GM08714 (cell line): ENCODE measurements around the gene MAP3K14.
A peak's percentile ranks its signal among the peaks of the same experiment; 100 is the strongest.

Experiments used
- H3K4me3 ChIP-seq: fragments of 200-500 bp; sonication (Bioruptor generic); 2 replicates; pipeline ENCODE4 v1.5.1; 2014; ENCODE audit warnings: mild to moderate bottlenecking, low read length, inconsistent platforms
- ZNF274 ChIP-seq: IDR thresholded peaks from 2 replicates; pipeline ENCODE4 v1.6.1; 2012; ENCODE audit warnings: mild to moderate bottlenecking, low read depth, low read length

MAP3K14 gene

DNA sequence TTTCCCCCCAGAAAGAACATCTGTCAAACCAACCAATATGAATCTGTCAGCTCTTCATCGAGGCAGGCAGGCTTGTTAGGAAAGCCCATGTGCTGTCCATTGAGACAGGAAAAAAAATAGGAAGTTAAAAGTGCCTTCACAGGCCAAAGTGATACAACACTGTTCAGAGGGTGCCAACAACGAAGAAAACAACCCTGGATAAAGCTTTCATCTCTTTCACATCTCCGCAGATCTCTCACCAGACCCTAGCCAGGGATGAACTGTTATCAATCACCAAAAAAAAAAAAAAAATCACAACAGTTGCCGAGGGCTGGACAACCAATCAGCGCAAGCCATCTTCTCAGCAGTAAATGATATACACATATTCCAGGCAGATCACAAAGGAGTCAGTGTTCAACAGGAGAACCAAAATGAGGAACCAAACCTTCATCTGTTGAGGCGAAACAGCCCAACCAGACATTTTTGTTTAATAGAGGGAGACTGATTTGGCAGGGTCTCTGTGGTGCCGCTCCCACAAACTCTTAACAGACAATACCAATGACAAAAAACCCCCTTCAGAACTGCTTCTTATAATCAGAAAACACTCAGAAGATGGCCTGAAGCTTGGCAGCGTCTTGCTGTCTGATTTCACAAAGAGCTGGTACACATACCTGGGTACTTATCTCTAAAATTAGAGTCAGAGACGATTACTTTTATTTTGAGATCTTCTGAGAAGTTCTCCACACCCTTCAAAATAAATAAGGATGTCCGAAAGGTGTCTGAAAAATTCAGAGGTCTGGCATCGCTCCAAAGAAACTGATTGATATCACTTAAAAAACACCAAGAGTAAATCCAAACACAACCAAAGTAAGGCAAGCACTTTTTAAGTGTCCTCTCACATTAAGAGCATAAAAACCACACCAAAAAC, 1.8 kb downstream of the MAP3K14 start:
- H3K4me3 ChIP-seq: peak overlapping the region; percentile 71
- TF ChIP-seq ZNF274: no peak

DNA sequence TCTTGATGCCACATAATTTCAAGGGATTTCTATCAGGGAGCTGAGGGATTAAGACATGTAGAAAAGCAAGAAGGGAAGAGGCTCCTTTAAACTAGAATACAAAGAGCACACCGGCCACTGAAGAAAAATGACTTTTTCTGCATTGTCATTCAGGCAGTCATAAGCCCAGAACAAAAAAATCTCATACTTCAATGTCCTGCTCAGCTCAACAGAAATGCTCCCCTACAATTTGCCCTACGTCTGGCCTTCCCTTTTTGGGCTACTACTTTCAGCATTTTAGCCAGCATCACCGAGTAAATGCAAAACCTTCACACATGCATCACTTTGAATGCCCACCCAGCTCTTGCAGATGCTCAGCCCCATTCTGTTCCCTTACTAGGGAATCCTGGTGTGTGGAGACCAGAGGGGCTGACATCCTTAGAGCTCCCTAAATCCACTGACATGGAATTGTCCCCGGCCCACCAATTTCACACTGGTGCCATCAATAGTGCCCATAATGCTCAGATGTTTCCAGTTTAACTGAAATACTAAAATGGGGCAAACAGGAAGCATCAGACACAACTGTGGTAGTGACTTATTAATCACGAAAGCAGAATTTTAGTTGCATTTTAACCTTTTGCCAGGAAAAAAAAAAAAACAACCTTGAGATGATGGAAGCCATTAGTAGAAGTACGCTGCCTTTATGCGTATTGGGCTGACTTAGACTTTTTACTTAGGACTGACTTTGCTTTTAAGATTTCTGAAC, 2.7 kb downstream of the MAP3K14 start:
- TF ChIP-seq ZNF274: no peak
- peak overlapping the region; percentile 71 for H3K4me3 ChIP-seq

DNA sequence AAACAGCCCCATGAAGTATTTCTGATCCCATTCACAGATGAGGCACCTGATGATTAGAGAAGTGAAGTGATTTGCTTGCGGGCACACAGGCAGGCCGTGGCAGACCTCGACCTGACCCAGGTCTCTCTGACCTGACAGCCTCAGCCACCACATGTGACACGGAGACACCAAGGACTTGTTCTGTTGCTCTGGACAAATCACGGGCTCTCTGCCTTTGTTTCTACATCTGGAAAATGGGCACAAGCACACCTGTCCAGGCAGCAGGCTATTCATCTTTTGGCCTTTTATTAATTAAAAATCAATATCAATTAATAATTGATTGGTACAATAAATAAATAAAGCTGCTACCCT, 3.4 kb downstream of the MAP3K14 start:
- H3K4me3 ChIP-seq: peak overlapping the region; percentile 44; the same call in 1 of the 2 replicates
- TF ChIP-seq ZNF274: no peak

DNA sequence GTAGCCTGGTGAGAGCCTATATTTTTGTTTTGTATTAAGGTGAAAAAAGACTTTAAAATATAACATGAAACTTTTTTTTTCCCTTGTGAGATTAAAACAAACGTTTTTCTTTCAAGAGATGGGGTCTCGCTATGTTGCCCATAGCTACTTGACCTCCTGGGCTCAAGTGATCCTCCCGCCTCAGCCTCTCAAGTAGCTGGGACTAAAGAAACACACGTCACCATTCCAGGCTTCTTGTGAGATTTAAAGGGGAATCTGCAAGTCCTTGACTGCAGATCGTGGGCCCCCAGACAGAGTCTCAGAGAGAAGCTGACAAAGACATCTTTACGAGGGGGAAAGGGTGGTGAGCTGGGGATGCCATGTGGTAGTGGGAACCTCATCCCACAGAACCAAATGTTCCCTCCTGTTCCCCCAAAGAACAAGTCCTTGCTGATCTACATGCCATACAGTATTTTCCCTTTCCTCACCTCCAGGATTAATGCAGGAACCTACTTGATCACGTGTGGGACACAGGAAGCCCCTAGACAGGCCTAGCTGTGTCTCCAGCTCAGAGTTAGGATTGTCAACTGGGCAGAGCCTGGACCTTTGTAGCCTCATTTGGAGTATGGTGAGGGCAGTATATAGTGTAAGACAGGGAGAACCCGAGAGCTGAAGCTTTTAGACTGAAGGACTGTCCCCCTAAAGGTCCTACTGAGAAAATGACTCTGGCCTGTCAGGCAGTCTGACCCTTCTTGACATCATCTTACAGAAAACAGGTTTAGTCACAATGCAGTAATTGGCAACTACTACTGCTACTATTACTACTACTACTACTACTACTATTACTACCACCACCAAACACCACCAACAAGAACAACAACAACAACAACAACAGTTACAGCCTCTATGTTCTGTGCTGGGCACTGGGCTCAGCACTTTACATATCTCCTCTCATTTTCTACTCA, 4.1 kb downstream of the MAP3K14 start:
- no peak for TF ChIP-seq ZNF274
- H3K4me3 ChIP-seq: peak overlapping the region; percentile 51; the same call in 1 of the 2 replicates

- peak overlapping the region; percentile 28; the same call in 1 of the 2 replicates for H3K4me3 ChIP-seq
- TF ChIP-seq ZNF274: no peak
Measured at GRCh38 chr17:45311760-45312476, 4.9 kb downstream of the MAP3K14 start.

DNA sequence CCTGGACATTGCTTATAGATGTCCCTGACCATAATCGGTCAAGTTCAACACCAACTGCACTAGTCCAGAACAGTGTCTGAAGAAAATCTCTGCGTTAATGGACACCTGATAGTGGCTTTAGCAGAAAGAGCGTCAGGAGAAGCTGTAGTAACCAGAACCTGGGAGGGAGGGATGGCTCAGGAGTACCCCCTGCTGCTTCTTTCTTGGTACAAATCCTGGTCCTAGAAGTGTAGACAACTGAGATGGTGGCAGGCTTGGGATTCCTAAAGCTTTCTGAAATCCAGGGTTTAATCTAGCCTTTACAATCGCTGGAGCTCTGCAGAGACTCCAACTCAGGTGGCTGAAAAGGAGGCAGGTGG, 5.4 kb downstream of the MAP3K14 start:
- no peak for TF ChIP-seq ZNF274
- H3K4me3 ChIP-seq: peak overlapping the region; percentile 28; the same call in 1 of the 2 replicates

- peak overlapping the region; percentile 28; the same call in 1 of the 2 replicates for H3K4me3 ChIP-seq
- TF ChIP-seq ZNF274: no peak
Measured at GRCh38 chr17:45310380-45311324, 6.2 kb downstream of the MAP3K14 start.

- H3K4me3 ChIP-seq: no peak overlapping the region
- TF ChIP-seq ZNF274: no peak
Measured at GRCh38 chr17:45309400-45309799, 7.4 kb downstream of the MAP3K14 start.

DNA sequence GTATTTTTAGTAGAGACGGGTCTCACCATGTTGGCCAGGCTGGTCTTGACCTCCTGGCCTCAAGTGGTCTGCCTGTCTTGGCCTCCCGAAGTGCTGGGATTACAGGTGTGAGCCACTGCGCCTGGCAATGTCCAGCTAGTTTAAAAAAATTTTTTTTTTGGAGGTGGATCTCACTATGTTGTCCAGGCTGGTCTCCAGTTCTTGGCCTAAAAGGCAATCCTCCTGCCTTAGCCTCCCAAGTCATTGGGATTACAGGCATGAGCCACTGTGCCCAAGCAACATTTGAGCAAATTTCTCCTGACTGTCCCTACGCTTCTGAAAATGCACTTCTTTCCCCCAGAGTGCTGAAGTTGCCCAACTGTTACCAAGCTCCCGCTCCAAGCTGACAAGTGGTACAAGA, 8.0 kb downstream of the MAP3K14 start:
- no peak for TF ChIP-seq ZNF274
- no peak overlapping the region for H3K4me3 ChIP-seq

- H3K4me3 ChIP-seq: peak overlapping the region; percentile 0; the same call in 1 of the 2 replicates
- no peak for TF ChIP-seq ZNF274
Measured at GRCh38 chr17:45308016-45308365, 8.8 kb downstream of the MAP3K14 start.

GRCh38 chr17:45307290-45308015, 9.4 kb downstream of the MAP3K14 start:
- no peak for TF ChIP-seq ZNF274
- H3K4me3 ChIP-seq: peak overlapping the region; percentile 0; the same call in 1 of the 2 replicates

GRCh38 chr17:45306623-45307022, 10.2 kb downstream of the MAP3K14 start:
- no peak for TF ChIP-seq ZNF274
- no peak overlapping the region for H3K4me3 ChIP-seq
